ENCODE results near the gene TXNIP.

TXNIP gene

GRCh38 chr1:145946477-145946986 is 49.8 kb downstream of the TXNIP start:
- no peak for DNase-seq

DNA sequence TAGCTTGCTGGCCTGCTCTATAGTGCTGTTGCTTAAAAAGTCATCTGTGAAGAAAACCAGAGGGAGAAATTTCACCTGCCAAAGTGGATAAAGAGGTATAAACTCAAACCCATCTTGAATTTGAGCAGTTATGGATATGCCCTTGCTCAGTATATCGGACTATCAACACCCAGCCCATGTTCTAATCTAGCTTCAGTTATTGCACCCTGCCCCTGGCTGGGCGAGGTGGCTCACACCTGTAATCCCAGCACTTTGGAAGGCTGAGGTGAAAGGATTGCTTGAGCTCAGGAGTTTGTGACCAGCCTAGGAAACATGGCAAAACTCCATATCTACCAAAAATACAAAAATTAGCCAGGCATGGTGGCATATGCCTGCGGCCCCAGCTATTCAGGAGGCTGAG is 51.8 kb downstream of the TXNIP start:
- no peak for DNase-seq

DNA sequence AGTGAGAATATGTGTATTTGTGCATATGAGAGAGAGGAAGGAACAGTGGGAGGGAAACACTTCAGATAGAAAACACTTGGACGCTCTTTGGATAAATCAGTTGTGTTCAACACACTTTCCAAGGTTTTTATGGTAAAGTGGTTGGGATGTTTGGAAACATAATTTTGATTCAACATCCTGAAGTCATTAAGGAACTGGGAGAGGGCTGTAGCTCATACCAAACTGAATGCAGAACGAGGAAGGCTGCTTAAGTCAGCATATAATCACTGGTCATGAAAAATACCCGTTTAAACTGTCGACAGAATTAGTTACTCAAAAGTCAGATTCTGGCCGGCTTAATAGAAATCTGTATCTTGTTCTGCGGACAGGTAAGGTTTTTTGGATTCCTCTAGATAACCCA is 53.5 kb downstream of the TXNIP start:
- no peak for DNase-seq
